ENCODE measurements around the gene SEMA3A. TPM values are rescaled to one million over a fixed set of nuclear protein-coding genes. Genes with fewer than 3 reads are reported as not detected.

SEMA3A gene
- total and polyA plus RNA-seq, 2 of the 4 experiments (the other 2 are of a cell fraction) = 31.2 to 213 TPM

GRCh38 chr7:84039432-84039831 lies 155.2 kb downstream of the SEMA3A start:
- TF ChIP-seq BHLHE40 (IDR thresholded peaks at IDR 0.05; ENCODE audit: low read depth, low read length) (no peak), CHD1 (IDR thresholded peaks at IDR 0.05; ENCODE audit: low read depth, low read length) (no peak), SMC3 (IDR thresholded peaks at IDR 0.05; ENCODE audit: low read depth, low read length) (no peak), RAD21 (IDR thresholded peaks at IDR 0.05; ENCODE audit: low read length) (no peak), MAFK (IDR thresholded peaks at IDR 0.05; ENCODE audit: low read depth, low read length) (no peak), CEBPB (IDR thresholded peaks at IDR 0.05; ENCODE audit: low read depth, low read length) (no peak), MXI1 (IDR thresholded peaks at IDR 0.05; ENCODE audit: borderline replicate concordance, low read depth, low read length) (no peak)
- Histone ChIP-seq H3K14ac (replicated peaks; ENCODE audit: low read depth, low read length) (no peak overlapping the region), H2AFZ (replicated peaks; ENCODE audit: low read length, poor library complexity) (no peak overlapping the region), H3K4me1 (ENCODE audit: control insufficient read depth, insufficient read depth, low read length) (peaks cover 5% of the 10 kb centered on the region), H3K36me3 (ENCODE audit: control insufficient read depth, insufficient read depth, low read length) (peaks cover 12% of the 10 kb centered on the region), H3K79me1 (ENCODE audit: low read depth in 1 of 2, low read length in 2 of 2) (peaks cover 6 to 35% of the 10 kb centered on the region in 2 experiments; a peak in 3 of 4 replicates), H3K9me3 (ENCODE audit: control insufficient read depth, insufficient read depth, low read length) (no peaks in the 10 kb centered on the region), H3K4me3 (ENCODE audit: insufficient read depth, low read depth, low read length) (no peak overlapping the region), H3K27me3 (ENCODE audit: control insufficient read depth, insufficient read depth, low read length) (no peaks in the 10 kb centered on the region), H3K9ac (ENCODE audit: low read depth, low read length) (no peak overlapping the region), H3K56ac (ENCODE audit: extremely low read depth, insufficient read depth, low read length) (no peak overlapping the region), H4K5ac (ENCODE audit: low read depth, low read length) (no peak overlapping the region), H2BK20ac (ENCODE audit: low read depth, low read length) (no peak overlapping the region), H2AK9ac (replicated peaks; ENCODE audit: low read depth, low read length, poor library complexity) (no peak overlapping the region), H4K91ac (ENCODE audit: insufficient read depth, low read depth, low read length) (no peak overlapping the region), H3K9me1 (ENCODE audit: insufficient read depth, low read length) (peaks cover 2% of the 10 kb centered on the region), H4K8ac (ENCODE audit: low read depth in 2 of 2, low read length in 2 of 2) (no peak overlapping the region), H2BK5ac (ENCODE audit: low read depth, low read length, poor library complexity, severe bottlenecking) (no peak overlapping the region), H3K23ac (ENCODE audit: low read depth, low read length) (no peak overlapping the region), H3K27ac (ENCODE audit: insufficient read depth, low read length) (no peak overlapping the region), H4K20me1 (ENCODE audit: insufficient read depth, low read length) (no peaks in the 10 kb centered on the region), H2AK5ac (ENCODE audit: low read depth, low read length) (no peak overlapping the region), H3K18ac (ENCODE audit: low read depth, low read length) (no peak overlapping the region), H3K4me2 (ENCODE audit: low read depth, low read length) (no peak overlapping the region), H3K4ac (ENCODE audit: low read depth, low read length) (no peak overlapping the region), H2BK15ac (ENCODE audit: low read depth, low read length) (no peak overlapping the region), H2BK120ac (ENCODE audit: low read depth, low read length) (no peak overlapping the region)
- ATAC-seq (ENCODE audit: low read depth) (no peak), DNase-seq (no peak)
- in situ Hi-C loops (cut with MboI; ENCODE audit: low sequenced_read_pairs) (no loop called here), intact Hi-C loops (cut with micrococcal nuclease) (no loop called here), dilution Hi-C loops (cut with HindIII; ENCODE audit: low sequenced_read_pairs, unreplicated experiment) (no loop called here)
- ChIA-PET POLR2A (ENCODE audit: unreplicated experiment) (no interaction called here), CTCF (no interaction called here)
- BruUV-seq (replicated peaks) = no TSS peak
